Stimulated activated CD4-positive, alpha-beta T cell treated with anti-CD3 and anti-CD28 coated beads, Interleukin-12 subunit alpha, Interleukin-12 subunit beta, amount 100 ng/mL, for 48 hours (primary cell): ENCODE data around the gene CRIP3.
"Not testable (repeated sequence)": the region's sequence is repeated elsewhere in the genome, so short reads cannot be mapped to it uniquely, and the experiment has no call there.

Experiments used
- DNase-seq, 3 donors: peaks; one replicate each; pipeline ENCODE4 v3.0.0-alpha.2; 2020; ENCODE audit warnings: low read depth in 2 of 3, low spot score in 1 of 3

Gene CRIP3

DNA sequence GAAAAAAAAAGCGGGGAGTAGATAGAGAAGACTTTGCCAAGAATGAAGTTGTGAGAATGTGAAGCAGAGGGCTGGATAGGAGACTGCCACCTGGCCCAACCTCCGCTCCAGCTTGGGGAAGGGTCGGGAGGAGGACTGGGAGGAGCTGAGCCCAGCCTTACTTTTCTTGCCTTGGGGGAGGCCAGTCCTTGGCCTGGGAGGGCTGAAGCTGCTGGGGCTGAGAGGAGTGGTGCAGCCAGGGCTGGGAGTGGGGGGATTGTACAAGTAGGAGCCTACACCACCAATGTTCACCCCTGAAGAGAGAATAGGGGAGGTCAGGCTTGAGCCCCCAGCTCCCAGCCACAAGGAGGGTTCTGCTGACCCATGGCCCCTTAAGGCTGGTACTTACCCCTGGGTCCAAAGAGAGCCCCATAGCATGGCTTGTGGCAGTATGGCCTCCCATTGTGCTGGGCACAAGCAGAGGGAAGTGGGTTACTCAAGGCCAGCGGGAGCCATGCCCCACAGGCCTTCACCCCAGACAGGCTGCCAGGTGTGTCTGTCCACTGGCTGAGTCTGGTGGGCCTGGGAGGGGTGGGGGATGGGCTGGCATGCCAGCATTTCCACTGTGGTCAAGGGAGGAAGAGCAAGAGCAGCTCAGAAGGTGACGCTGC, 1.1 kb downstream of the CRIP3 start:
- no peak for DNase-seq

DNA sequence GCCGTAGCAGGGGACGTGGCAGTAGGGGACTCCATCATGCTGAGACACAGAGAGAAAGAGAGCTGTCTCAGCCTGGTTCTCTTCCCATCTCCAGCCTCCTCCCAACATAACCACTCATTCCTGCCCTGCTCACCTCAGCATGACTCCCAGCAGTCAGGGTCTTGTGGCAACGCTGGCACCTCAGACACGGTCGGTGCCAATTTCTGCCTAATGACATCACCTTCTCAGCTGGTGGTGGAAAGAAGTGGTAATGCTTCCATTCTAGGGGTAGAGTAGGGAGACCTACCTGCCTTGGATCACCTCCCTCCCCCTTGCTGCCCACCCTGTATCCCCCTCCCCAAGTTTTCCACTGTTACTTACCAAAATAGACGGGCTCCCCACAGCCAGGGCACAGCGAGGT, 2.5 kb downstream of the CRIP3 start:
- no peak for DNase-seq

DNA sequence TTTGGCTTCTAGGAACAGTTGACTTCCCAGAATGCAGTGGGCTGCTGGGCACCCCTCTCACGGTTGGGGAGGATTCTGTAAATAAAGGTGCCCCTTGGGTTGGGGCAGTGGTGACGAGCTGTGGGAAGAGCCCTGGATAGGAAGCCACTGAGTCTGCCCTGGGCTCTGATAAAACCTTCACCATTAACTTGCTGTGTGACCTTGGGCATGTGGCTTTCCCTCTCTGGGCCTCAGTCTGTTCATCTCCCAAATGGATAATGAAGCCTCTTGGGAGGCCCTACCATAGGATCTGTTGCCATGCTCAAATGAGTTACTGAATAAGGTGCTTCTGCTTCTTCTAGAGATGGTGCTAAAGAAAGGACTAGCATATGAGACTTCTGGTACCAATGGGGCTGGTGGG, 3.7 kb downstream of the CRIP3 start:
- DNase-seq, result no peak

DNA sequence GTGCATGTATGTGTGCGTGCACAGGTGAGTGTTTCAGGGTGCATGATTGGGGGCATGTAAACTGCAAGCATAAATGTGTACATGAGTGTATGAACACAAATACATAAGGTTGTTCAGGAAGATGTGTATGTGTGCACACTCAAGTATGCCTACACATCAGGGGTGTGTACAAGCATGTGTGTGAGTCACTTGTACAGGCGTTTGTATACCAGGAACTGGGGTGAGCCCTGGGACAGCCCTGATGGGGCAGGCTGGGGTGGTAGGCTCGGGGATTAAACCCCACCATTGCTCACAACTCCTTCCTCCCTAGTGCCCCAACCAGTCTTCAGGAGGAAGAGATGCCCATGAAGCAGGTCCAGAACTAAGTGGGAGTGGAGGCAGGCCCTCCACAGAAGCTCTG, 4.3 kb downstream of the CRIP3 start:
- no peak for DNase-seq

DNA sequence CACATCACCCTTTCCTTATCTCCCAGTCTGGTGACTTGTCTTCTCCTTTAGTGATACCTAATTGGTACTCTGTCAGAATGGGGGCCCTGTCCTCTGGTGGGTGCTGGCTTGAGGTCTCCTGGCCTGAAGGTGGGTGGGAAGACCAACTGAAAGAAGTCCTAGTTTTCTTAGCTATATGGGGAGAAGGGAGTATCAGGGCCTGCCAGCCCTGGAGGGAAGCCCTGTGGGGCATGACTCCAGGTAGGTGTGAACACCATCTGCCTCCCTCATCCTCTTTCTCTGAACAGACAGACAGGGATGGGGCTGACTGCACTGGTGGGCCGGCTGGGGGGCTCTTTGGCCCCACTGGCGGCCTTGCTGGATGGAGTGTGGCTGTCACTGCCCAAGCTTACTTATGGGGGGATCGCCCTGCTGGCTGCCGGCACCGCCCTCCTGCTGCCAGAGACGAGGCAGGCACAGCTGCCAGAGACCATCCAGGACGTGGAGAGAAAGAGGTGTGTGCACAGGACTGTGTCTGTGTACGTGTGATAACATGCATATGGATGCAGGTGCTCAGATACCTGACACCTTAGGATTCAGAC, 4.8 kb downstream of the CRIP3 start:
- no peak for DNase-seq

DNA sequence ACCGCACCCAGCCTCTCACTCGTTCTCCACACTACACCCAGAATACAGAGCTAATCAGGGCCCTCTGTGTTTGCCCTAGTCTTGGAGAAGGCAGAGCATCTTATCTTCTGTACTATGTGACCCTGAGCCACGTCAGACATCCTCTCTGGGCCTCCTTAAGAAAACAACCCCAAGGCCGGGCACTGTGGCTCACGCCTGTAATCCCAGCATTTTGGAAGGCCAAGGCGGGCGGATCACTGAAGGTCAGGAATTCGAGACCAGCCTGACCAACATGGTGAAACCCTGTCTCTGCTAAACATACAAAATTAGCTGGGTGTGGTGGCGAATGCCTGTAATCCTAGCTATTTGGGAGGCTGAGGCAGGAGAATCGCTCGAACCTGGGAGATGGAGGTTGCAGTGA, 5.6 kb downstream of the CRIP3 start:
- not testable (repeated sequence) for DNase-seq

DNA sequence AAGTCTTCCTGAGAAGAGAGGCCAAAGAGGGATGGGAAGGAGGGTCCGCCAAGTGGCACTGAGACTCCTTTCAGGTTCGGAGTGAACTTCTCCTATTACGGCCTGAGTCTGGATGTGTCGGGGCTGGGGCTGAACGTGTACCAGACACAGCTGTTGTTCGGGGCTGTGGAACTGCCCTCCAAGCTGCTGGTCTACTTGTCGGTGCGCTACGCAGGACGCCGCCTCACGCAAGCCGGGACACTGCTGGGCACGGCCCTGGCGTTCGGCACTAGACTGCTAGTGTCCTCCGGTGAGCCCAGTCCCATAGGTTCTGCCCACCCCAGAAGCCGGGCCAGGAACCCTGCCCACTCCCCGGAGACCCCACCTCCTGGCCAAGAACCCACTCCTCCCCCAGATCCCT, 6.5 kb downstream of the CRIP3 start:
- DNase-seq, result no peak

DNA sequence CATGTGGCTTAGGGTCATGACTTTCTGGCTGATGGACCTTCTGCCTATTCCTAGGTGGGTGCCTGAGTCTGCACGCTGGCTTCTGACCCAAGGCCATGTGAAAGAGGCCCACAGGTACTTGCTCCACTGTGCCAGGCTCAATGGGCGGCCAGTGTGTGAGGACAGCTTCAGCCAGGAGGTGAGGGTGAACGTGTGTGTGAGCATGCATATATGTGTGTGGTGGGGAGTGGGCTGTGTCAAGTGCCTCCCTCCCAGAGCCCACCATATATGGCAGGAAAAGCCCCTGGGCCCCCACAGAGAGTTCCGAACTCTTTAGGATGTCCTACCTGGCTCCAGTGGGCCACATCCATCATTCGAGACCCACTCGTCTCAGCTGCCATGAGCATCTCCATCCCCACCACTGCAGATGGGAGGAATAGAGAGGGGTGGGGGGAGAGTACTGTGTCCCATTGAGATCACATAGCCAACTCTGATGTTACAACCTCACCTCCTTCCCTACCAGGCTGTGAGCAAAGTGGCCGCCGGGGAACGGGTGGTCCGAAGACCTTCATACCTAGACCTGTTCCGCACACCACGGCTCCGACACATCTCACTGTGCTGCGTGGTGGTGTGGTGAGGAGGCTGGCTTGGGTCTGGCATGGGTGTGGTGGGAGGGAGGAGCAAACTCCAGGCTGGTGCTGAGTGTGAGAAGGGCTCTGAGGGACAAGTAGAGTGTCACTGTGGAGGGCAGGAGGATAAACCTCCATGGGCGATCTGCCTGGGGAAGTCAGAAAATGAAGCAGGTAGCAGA, 7.3 kb downstream of the CRIP3 start:
- DNase-seq, result no peak

DNA sequence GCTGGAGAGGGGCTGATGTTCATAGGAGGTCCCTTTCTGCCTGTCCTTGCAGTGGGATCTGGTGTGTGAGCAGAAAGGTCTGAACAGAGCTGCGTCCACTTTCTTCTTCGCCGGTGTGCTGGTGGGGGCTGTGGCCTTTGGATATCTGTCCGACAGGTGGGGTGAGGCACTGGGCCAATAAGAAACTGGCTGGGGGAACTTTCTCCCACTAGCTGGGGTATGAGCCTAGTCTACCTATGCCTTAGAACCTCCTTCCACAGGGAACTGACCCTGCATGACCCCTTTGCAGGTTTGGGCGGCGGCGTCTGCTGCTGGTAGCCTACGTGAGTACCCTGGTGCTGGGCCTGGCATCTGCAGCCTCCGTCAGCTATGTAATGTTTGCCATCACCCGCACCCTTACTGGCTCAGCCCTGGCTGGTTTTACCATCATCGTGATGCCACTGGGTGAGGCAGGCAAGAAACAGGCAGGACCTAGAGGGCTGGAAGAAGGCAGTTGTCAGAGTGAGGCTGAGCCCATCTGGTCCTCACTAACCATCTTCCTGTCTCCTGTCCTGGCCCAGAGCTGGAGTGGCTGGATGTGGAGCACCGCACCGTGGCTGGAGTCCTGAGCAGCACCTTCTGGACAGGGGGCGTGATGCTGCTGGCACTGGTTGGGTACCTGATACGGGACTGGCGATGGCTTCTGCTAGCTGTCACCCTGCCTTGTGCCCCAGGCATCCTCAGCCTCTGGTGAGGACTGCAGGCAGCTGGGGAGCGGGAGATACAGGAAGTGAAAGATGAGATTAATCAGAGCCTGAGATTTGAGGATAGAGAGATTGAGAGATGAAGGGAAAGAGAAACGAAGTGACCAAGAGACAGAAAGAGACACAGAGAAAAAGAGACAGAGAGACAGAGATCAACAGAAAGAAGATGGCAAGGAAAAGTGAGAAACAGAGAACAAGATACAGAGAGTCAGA, 9.0 kb downstream of the CRIP3 start:
- no peak for DNase-seq

DNA sequence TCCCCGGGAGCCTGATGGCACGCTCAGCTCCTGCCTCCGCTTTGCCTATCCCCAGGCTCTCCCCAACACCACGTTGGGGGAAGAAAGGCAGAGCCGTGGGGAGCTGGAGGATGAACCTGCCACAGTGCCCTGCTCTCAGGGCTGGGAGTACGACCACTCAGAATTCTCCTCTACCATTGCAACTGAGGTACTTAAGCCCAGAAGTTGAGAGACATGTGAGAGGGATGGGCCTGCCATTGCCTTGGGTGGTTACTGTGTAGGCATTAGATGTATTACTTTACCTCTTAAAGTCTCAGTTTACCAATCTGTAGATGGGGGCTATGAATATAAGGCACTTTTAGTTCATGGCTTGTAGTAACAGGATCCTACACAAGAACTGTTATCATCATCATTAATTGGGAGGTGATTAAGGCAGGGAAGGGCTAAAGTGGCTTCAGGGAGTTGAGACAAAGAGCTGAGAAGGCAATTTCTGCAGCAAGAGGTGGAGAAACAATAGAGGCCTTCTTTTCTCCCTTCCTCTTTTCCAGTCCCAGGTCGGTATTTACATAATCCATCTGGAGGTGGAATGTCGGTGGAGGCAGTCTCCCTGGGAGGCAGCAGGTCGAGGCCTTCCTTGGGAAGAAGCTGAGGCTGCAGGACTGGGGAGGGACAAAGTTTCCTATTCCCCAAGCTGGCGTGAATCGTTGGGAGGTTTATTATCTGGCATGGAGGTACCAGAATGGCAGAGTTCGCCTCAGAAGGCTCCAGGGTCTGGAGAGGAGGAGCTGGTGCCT, 9.9 kb downstream of the CRIP3 start:
- DNase-seq, result no peak

DNA sequence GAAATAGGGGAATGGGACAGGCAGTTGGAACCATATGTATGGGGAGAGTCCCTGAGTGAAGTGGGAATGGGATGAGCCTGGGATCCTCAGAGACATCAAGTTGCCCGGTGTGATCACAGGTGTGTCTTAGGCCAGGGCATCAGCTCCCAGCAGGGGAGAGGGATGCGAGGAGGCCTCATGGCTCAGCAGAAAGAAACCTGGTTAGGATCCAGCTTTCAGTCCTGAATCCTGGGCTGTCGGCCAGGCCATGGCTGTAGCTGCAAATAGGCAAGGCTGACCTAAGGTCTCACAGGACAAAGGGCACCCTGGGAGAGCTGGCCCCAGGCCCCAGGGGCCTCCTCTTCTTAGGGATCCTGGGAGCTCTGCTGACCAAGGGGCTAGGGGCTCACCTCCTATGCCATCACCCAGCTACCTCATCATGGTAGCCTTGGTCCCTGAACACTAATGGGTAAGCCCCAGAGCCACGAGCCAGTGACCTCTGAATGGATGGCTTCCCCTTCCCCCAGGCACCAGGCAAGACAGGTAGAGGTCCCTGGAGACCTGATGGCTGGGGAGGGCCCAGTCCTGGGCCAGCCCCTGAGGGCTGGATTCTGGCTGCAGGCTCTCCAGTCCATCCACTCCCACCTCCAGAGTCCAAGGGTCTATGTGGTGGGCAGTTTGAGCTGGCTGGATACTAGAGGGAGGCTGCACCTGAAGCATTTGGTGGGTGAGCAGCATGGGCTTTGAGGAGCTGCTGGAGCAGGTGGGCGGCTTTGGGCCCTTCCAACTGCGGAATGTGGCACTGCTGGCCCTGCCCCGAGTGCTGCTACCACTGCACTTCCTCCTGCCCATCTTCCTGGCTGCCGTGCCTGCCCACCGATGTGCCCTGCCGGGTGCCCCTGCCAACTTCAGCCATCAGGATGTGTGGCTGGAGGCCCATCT, 10.7 kb downstream of the CRIP3 start, which contains the start of gene SLC22A7:
SLC22A7 (plus strand) TSS at position 617 of the 921 bp plus-strand sequence; CDS start at position 716, 99 bp downstream.
- no peak for DNase-seq

DNA sequence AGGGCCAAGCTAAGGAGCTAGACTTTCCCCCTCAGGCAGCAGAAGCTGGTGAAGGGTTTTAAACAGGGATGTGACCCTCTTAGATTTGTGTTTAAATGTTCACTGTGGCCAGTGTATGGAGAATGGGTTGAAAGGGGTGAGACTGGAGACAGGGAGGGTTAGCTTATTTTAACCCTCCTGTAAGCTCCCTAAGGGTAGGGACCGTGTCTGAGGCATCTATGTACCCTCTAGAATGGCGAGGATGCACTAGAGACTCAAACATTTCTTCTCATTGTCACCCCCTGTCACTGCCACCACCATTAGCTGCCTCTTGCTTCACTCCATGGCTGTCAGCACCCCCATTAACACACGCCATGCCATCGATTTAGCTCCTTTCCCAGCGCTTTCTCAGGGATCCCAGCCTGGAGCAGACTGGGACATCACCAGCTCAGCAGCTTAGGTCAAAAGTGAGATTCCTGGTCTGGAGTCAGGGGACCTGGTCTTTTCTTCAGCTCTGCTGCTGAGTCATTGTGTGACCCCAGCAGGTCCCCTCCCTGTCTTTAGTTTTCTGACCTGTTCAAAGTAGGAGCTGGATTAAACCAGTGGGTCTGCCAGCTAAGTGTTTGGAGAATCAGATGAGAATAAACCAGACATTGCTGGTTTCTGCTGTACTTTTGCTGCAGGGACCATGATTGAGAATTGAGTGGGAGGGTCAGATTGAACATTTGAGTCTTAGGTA, 11.7 kb downstream of the CRIP3 start:
- DNase-seq, result no peak

DNA sequence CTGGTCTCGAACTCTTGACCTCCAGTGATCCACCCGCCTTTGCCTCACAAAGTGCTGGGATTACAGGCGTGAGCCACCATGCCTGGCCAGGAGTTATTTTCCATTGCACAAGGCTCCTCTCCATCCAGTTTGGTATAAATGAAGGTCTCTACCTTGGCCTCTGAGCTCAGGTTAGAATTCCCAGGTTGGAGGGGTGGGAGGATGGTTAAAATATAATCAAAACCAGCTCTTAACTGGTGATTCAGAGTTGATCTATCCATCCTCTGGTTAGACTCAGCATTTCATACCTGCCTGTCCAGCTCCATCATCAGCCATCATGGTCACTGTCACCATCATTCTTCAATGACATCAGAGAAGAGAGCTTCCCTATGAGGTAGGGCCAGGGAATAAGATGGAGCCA, 13.2 kb downstream of the CRIP3 start:
- DNase-seq, result no peak

DNA sequence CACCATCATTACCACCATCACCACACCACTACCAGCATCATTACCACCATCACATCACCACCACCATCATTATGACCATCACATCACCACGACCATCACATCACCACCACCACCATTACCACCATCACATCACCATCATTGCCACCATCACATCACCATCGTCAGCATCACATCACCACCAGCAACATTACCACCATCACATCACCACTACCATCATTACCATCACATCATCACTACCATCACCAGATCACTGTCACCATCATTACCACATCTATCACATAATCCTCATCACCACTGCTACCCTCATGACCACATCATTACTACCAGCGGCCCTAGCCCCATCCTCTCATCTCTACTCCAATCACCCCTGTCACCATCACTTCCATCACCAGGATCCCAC, 14.1 kb downstream of the CRIP3 start:
- no peak for DNase-seq

DNA sequence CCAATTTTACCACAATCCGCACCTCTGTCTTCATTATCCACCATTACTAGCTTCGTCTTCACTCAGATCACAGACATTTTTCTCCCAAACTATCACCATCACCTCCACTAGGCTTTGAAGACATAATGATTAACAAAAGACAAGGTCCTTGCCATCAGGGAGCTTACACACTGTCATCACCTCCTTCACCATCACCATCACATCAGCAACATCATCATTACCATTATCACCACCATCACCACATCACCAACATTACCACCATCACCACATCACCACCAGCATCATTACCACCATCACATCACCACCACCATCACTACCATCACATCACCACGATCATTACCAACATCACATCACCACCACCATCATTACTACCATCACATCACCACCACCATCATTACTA, 14.9 kb downstream of the CRIP3 start:
- no peak for DNase-seq

DNA sequence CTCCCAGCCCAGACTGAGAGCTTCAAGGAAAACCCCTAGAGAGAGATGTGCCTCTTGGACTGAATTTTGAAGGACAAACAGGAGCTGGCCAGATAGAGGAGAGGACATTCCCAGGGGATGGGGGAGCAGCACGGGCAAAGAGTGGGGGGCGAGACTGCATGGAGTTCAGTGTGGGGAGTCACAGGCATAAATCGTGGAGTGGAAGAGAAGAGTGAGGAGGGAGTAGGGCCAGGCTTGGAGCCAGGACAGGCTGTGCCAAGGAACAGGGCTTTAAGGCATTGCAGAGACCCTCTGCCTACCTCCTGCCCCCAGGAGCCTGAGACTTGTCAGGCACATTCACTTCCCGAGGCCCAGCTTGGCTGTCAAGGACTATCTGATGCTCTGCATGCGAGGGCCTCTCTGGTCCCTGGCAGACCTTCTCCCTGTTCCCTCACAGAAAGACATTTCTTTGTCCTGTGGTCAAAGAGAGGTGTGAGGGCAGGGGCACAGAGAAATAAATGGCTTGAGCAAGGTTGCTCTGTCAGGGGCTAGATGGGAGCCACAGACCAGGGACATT, 15.8 kb downstream of the CRIP3 start:
- DNase-seq, result no peak

DNA sequence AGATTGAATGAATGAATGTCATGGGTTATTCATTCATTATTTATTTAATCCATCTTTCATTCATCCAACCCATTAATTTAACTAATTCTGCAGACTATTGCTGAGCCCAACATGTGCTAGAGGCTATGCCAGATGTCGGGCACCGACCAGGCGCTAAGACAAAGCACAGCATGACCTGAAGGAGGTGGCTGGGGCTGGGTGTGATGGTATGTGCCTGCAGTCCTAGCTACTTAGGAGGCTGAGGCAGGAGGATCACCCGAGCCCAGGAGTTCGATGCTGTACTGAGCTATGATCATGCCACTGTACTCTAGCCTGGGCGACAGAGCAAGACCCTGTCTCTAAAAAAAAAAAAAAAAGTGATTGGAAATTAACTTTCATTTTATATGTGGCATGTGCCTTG, 16.3 kb downstream of the CRIP3 start:
- no peak for DNase-seq

DNA sequence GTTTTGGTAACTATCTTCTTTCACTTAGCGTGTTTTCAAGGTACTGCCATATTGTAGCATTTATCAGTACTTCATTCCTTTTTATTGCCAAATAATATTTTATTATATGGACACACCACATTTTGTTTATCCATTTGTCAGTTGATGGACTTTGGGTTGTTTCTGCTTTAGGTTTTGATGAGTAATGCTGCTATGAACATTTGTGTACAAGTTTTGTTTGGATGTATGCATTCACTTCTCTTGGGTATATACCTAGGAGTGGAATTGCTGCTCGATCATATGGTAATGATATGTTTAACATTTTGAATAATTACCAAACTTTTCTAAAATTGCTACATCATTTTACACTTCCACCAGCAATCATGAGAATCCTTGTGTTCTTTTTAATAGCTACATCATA, 16.9 kb downstream of the CRIP3 start:
- no peak for DNase-seq
